Upper lobe of left lung (tissue), 4 donors: ENCODE results near the gene FMO2.
"Not testable (repeated sequence)": the region's sequence is repeated elsewhere in the genome, so short reads cannot be mapped to it uniquely, and the experiment has no call there.

Experiments used
- CTCF ChIP-seq, 6 experiments: fragments of 450-650 bp in 4 of 6; fragments of 200-600 bp in 2 of 6; sonication (generic) in 2 of 6; IDR thresholded peaks; one replicate each; pipeline ENCODE4 v1.5.1; 2016 to 2019; ENCODE audit warnings: antibody characterized with exemption in 6 of 6
- POLR2A ChIP-seq, 4 donors: fragments of 450-650 bp; IDR thresholded peaks; one replicate each; pipeline ENCODE4 v1.5.1; 2016 to 2017; ENCODE audit warnings: antibody characterized with exemption in 4 of 4, mild to moderate bottlenecking in 2 of 4
- POLR2AphosphoS5 ChIP-seq, 2 donors: sonication (generic); formaldehyde crosslinking; IDR thresholded peaks; one replicate each; pipeline ENCODE4 v1.5.1; 2017; ENCODE audit warnings: antibody characterized with exemption in 2 of 2

GRCh38 chr1:171224257-171224656 lies 39.2 kb downstream of the FMO2 start:
- not testable (repeated sequence) for TF ChIP-seq CTCF, POLR2A, POLR2AphosphoS5 (IDR thresholded peaks at IDR 0.05)
